Osteoblast (primary cell): ENCODE results near the gene COL4A6. TPM values are rescaled to one million over a fixed set of nuclear protein-coding genes. Genes with fewer than 3 reads are reported as not detected.

Experiments
- DNase-seq: peaks from one replicate; pipeline ENCODE4 v3.0.0; 2011; ENCODE audit warnings: low spot score, mixed read lengths; ENCODE audit not compliant: insufficient read length; ENCODE audit errors: missing footprints
- H2AFZ ChIP-seq: 2 replicates; pipeline ENCODE4 v1.6.0; 2011; ENCODE audit warnings: mild to moderate bottlenecking, low read length
- H3K27ac ChIP-seq: 2 replicates; pipeline ENCODE4 v1.5.1; 2011; ENCODE audit warnings: mild to moderate bottlenecking, low read depth, low read length, moderate library complexity
- H3K27me3 ChIP-seq: 2 replicates; pipeline ENCODE4 v1.6.0; 2012; ENCODE audit warnings: mild to moderate bottlenecking, control low read depth, inconsistent platforms, low read length, moderate library complexity; ENCODE audit not compliant: insufficient read depth
- H3K36me3 ChIP-seq: 2 replicates; pipeline ENCODE4 v1.5.1; 2011; ENCODE audit warnings: mild to moderate bottlenecking, low read length, control low read depth, moderate library complexity; ENCODE audit not compliant: insufficient read depth
- H3K4me1 ChIP-seq: 2 replicates; pipeline ENCODE4 v1.5.1; 2011; ENCODE audit warnings: mild to moderate bottlenecking, low read length, control low read depth, moderate library complexity; ENCODE audit not compliant: insufficient read depth
- H3K4me2 ChIP-seq: 2 replicates; pipeline ENCODE4 v1.6.0; 2011; ENCODE audit warnings: mild to moderate bottlenecking, low read length; ENCODE audit not compliant: insufficient read depth
- H3K4me3 ChIP-seq: fragments of 200-600 bp; sonication (generic); 3 replicates; pipeline ENCODE4 v1.5.1; 2012; ENCODE audit warnings: mild to moderate bottlenecking, low read length, inconsistent platforms; ENCODE audit not compliant: insufficient read depth
- H3K79me2 ChIP-seq: 2 replicates; pipeline ENCODE4 v1.6.0; 2012; ENCODE audit warnings: mild to moderate bottlenecking, low read length, control low read depth, inconsistent platforms; ENCODE audit not compliant: insufficient read depth
- H3K9me3 ChIP-seq: 2 replicates; pipeline ENCODE4 v1.5.1; 2011; ENCODE audit warnings: low read depth, low read length, control low read depth
- H4K20me1 ChIP-seq: 2 replicates; pipeline ENCODE4 v1.6.0; 2012; ENCODE audit warnings: mild to moderate bottlenecking, low read length, control low read depth; ENCODE audit not compliant: insufficient read depth
- total RNA-seq: library from RNA; depleted of rRNA; stranded (reverse); fragments of >200 nt; gene quantifications from 2 replicates; pipeline ENCODE4 v1.2.3, GENCODE V29; 2012
- TF ChIP-seq, protein P1 (sequence below): IDR thresholded peaks from 2 replicates; pipeline ENCODE4 v1.5.1; 2011; ENCODE audit warnings: mild to moderate bottlenecking, low read depth, low read length, moderate library complexity; ENCODE audit errors: extremely low read depth

The COL4A6 gene
- total RNA-seq, 1 donor: not detected

DNA sequence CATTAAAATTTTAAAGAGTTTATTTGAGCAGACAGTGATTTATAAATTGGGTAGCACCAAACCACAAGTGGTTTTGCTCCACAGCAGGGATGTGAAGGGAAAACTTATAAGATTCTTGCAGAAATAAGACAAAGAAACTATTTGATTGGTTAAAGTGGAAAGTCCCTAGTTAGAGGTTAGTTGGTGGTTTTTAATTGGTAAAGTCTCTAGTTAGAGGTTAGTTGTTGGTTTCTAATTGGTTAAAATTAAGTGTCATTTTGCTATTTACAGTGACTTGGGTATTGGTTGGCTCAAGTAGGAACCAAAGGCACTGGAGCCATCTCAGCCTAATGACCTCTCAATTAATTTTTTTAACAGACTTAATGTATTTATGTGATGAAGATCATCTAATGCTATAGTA is 323.7 kb downstream of the COL4A6 start:
- no peaks in the 10 kb centered on the region for H3K9me3 ChIP-seq
- TF ChIP-seq, protein P1, sequence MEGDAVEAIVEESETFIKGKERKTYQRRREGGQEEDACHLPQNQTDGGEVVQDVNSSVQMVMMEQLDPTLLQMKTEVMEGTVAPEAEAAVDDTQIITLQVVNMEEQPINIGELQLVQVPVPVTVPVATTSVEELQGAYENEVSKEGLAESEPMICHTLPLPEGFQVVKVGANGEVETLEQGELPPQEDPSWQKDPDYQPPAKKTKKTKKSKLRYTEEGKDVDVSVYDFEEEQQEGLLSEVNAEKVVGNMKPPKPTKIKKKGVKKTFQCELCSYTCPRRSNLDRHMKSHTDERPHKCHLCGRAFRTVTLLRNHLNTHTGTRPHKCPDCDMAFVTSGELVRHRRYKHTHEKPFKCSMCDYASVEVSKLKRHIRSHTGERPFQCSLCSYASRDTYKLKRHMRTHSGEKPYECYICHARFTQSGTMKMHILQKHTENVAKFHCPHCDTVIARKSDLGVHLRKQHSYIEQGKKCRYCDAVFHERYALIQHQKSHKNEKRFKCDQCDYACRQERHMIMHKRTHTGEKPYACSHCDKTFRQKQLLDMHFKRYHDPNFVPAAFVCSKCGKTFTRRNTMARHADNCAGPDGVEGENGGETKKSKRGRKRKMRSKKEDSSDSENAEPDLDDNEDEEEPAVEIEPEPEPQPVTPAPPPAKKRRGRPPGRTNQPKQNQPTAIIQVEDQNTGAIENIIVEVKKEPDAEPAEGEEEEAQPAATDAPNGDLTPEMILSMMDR: no peak

More for the DNA sequence above, 323.7 kb downstream of the COL4A6 start:
- H3K4me2 ChIP-seq: no peak overlapping the region
- H3K36me3 ChIP-seq: no peaks in the 10 kb centered on the region
- no peaks in the 10 kb centered on the region for H3K79me2 ChIP-seq
- no peak overlapping the region for H2AFZ ChIP-seq
- no peak for DNase-seq
- H3K27ac ChIP-seq: no peak overlapping the region
- H3K4me3 ChIP-seq: no peak overlapping the region
- no peaks in the 10 kb centered on the region for H4K20me1 ChIP-seq
- peaks cover 4% of the 10 kb centered on the region for H3K27me3 ChIP-seq
- H3K4me1 ChIP-seq: no peaks in the 10 kb centered on the region

Other genes starting within 250 kb of the COL4A6 start
- gene COL4A5, start 1.4 kb upstream of the COL4A6 start, total RNA-seq: under 0.01 and 0.36 TPM in 2 replicates